ENCODE results near the gene NCK2. TPM values are rescaled to one million over a fixed set of nuclear protein-coding genes. Genes with fewer than 3 reads are reported as not detected.
A peak's percentile ranks its signal among the peaks of the same experiment; 100 is the strongest.

The NCK2 gene
- total RNA-seq, 4 donors from 2014 or later: 55.4 to 90.5 (median 62.5) TPM

DNA sequence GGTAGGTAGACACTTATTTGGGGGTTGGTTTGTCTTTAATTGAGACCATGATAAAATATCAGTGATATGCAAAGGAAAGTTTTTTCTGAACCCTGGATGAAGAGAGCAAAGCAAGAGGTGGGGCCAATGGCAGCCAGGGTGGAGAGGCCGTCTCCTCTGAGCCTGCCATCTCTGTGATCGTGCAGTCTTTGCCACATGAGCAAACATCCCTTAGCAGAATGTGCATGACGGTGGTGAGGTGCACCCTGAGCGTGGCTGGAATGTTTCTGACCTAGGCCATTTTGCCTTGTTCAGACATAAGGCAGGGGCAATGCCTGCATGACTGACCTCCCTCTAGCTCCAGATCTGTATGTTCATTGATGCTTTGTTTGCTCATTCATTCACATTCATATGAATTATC, 6.0 kb downstream of the NCK2 start:
- intact Hi-C loops (cut with DNase I): no loop called here
- H3K27me3 ChIP-seq: no peaks in the 10 kb centered on the region
- peaks cover 0 to 10% (median 0%) of the 10 kb centered on the region in 3 donors for H3K36me3 ChIP-seq
- TF ChIP-seq, protein P1, sequence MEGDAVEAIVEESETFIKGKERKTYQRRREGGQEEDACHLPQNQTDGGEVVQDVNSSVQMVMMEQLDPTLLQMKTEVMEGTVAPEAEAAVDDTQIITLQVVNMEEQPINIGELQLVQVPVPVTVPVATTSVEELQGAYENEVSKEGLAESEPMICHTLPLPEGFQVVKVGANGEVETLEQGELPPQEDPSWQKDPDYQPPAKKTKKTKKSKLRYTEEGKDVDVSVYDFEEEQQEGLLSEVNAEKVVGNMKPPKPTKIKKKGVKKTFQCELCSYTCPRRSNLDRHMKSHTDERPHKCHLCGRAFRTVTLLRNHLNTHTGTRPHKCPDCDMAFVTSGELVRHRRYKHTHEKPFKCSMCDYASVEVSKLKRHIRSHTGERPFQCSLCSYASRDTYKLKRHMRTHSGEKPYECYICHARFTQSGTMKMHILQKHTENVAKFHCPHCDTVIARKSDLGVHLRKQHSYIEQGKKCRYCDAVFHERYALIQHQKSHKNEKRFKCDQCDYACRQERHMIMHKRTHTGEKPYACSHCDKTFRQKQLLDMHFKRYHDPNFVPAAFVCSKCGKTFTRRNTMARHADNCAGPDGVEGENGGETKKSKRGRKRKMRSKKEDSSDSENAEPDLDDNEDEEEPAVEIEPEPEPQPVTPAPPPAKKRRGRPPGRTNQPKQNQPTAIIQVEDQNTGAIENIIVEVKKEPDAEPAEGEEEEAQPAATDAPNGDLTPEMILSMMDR (IDR thresholded peaks at IDR 0.05): no peak
- no peak for TF ChIP-seq POLR2A (IDR thresholded peaks at IDR 0.05)
- peak overlapping the region; percentile 21 to 98 (median 84) for H3K27ac ChIP-seq
- 87 to 95% methylated on average over 4 of the region's 4 CpGs for WGBS, 2 donors
- DNase-seq: no peak
- H3K4me1 ChIP-seq: peaks cover 30 to 85% (median 50%) of the 10 kb centered on the region in 3 donors
- no peaks in the 10 kb centered on the region for H3K9me3 ChIP-seq
- H3K4me3 ChIP-seq: no peak overlapping the region

DNA sequence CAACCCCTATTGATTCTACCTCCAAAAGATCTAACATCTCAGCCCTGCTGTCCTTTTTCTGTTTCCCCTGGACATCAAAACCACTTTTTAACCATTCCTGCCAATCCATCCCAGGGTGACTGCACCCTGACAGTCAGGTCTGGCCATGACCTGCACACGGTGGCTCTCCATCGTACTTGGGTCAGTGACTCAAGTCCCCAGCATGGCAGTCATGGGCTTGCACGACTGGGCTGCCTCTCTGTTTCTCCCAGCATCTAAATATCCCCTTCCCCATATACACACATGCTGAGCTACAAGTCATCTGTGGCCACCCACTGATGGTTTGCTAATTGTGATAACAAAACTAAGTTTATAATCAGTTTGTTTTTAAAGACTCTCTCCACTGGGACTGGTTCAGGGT, 6.6 kb downstream of the NCK2 start:
- no peak for DNase-seq
- H3K4me1 ChIP-seq: peaks cover 34 to 85% (median 55%) of the 10 kb centered on the region in 3 donors
- WGBS, 2 donors: 68 to 86% methylated on average over 2 to 3 of the region's 3 CpGs

GRCh38 chr2:105752691-105753358, 8.1 kb downstream of the NCK2 start:
- Histone ChIP-seq H3K9me3 (no peaks in the 10 kb centered on the region), H3K4me3 (no peak overlapping the region), H3K27me3 (no peaks in the 10 kb centered on the region), H3K36me3 (peaks cover 0 to 10% (median 0%) of the 10 kb centered on the region in 3 donors), H3K27ac (no peak overlapping the region), H3K4me1 (peaks cover 24 to 85% (median 49%) of the 10 kb centered on the region in 3 donors)
- TF ChIP-seq, protein P1 (IDR thresholded peaks at IDR 0.05): no peak
- no peak for TF ChIP-seq POLR2A (IDR thresholded peaks at IDR 0.05)
- 78 to 84% methylated on average over 5 of the region's 5 CpGs for WGBS, 2 donors
- DNase-seq: no peak
- intact Hi-C loops (cut with DNase I): no loop called here

More for the DNA sequence above, 6.6 kb downstream of the NCK2 start:
- TF ChIP-seq, protein P1 (IDR thresholded peaks at IDR 0.05): no peak
- TF ChIP-seq POLR2A (IDR thresholded peaks at IDR 0.05): no peak
- Histone ChIP-seq H3K36me3 (peaks cover 0 to 10% (median 0%) of the 10 kb centered on the region in 3 donors), H3K4me3 (no peak overlapping the region), H3K9me3 (no peaks in the 10 kb centered on the region), H3K27me3 (no peaks in the 10 kb centered on the region), H3K27ac (peak overlapping the region in 1 of 4 donors; percentile 71)
- intact Hi-C loops (cut with DNase I): no loop called here

DNA sequence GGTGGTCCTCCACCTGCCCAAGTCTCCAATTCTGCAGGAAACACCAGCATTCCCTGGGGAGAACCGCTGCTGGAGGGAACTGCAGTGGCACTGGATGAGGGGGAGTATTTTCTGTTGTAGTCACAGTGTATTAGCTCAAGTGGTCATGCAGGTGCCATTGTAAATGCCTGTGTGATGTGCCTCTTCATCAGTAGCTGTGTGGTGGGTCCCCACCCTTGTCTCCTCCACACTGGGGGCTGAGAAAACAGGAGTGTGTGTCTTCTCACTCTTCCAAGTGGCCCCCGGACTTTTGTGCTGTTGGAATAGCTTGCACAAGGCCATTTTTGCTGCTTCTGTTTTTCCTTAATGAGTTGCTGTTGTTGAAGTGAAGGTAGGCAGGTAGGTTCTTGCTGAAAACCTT, 8.7 kb downstream of the NCK2 start:
- DNase-seq: no peak
- H3K27me3 ChIP-seq: no peaks in the 10 kb centered on the region
- peak overlapping the region in 2 of 4 donors; percentile 3 to 25 for H3K27ac ChIP-seq
- intact Hi-C loops (cut with DNase I): no loop called here
- H3K36me3 ChIP-seq: peaks cover 0 to 10% (median 0%) of the 10 kb centered on the region in 3 donors
- H3K9me3 ChIP-seq: no peaks in the 10 kb centered on the region
- no peak for TF ChIP-seq POLR2A (IDR thresholded peaks at IDR 0.05)
- TF ChIP-seq, protein P1 (IDR thresholded peaks at IDR 0.05): no peak
- H3K4me3 ChIP-seq: no peak overlapping the region
- 54 to 79% methylated on average over 2 of the region's 2 CpGs for WGBS, 2 donors
- H3K4me1 ChIP-seq: peaks cover 24 to 81% (median 44%) of the 10 kb centered on the region in 3 donors

DNA sequence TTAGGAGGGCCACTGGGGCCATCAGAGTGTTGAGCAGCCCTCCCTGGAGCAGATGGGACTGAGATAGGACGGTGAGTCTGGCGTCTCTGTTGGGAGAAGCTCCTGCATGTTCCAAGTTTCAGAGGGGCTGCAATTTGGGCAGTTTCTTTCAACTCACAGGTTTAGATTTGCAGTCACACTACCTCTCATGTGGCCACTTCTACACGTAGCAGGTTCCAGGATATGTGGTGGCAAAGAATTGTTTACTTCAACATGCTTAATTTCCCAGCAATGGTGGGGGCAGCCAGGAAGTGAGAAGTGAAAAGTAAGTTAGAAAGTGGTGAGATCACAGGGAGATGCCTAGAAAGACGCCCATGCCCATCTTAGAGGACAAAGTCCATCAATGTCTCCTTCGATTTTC, 9.3 kb downstream of the NCK2 start:
- DNase-seq: no peak
- TF ChIP-seq POLR2A (IDR thresholded peaks at IDR 0.05): peak in 1 of 4 donors; percentile 21
- TF ChIP-seq, protein P1 (IDR thresholded peaks at IDR 0.05): no peak
- peaks cover 22 to 74% (median 38%) of the 10 kb centered on the region in 3 donors for H3K4me1 ChIP-seq
- WGBS, 2 donors: 46 to 72% methylated on average over 2 to 5 of the region's 5 CpGs
- H3K9me3 ChIP-seq: no peaks in the 10 kb centered on the region
- H3K36me3 ChIP-seq: peaks cover 0 to 10% (median 0%) of the 10 kb centered on the region in 3 donors
- H3K27ac ChIP-seq: peak overlapping the region in 2 of 4 donors; percentile 3 to 25
- intact Hi-C loops (cut with DNase I): no loop called here
- no peak overlapping the region for H3K4me3 ChIP-seq
- no peaks in the 10 kb centered on the region for H3K27me3 ChIP-seq

Measured in esophagus squamous epithelium (tissue), 5 donors.